SK-N-SH treated with all-trans-retinoic acid at 6 μM for 48 hours (cell line): Measurements from ENCODE around the gene NCKAP5.

ENCODE experiments used
- ATAC-seq: fragments of 200-7000 bp; cut with Tn5 transposase; 3 replicates; pipeline ENCODE4 v1.9.1; 2020; ENCODE audit warnings: mild to moderate bottlenecking, moderate library complexity
- ARNTL ChIP-seq: fragments of 450-650 bp; formaldehyde crosslinking; IDR thresholded peaks from 2 replicates; pipeline ENCODE4 v1.5.0; 2020; ENCODE audit warnings: low read depth, mild to moderate bottlenecking, moderate library complexity, borderline replicate concordance
- CSDC2 ChIP-seq: fragments of 250-450 bp; sonication (Bioruptor Pico); IDR thresholded peaks from 2 replicates; pipeline ENCODE4 v1.5.0; 2020; ENCODE audit warnings: mild to moderate bottlenecking, moderate library complexity
- CSRNP3 ChIP-seq: fragments of 250-450 bp; sonication (Bioruptor Pico); IDR thresholded peaks from 2 replicates; pipeline ENCODE4 v1.5.1; 2021; ENCODE audit warnings: mild to moderate bottlenecking, moderate library complexity
- ESRRG ChIP-seq: fragments of 250-450 bp; sonication (Bioruptor Pico); IDR thresholded peaks from 2 replicates; pipeline ENCODE4 v1.6.1; 2021; ENCODE audit warnings: mild to moderate bottlenecking
- GLIS3 ChIP-seq: fragments of 250-450 bp; sonication (Bioruptor Pico); IDR thresholded peaks from 2 replicates; pipeline ENCODE4 v1.5.0; 2020; ENCODE audit warnings: mild to moderate bottlenecking, moderate library complexity
- ISL1 ChIP-seq: fragments of 250-450 bp; sonication (Bioruptor Pico); IDR thresholded peaks from 2 replicates; pipeline ENCODE4 v2.1.2; 2022; ENCODE audit warnings: mild to moderate bottlenecking, moderate library complexity
- OSR1 ChIP-seq: fragments of 250-450 bp; sonication (Bioruptor Pico); IDR thresholded peaks from 2 replicates; pipeline ENCODE4 v1.8.0; 2022; ENCODE audit warnings: moderate library complexity, mild to moderate bottlenecking, inconsistent platforms
- PATZ1 ChIP-seq: fragments of 250-450 bp; sonication (Bioruptor Pico); IDR thresholded peaks from 2 replicates; pipeline ENCODE4 v1.8.0; 2020; ENCODE audit warnings: mild to moderate bottlenecking, moderate library complexity, borderline replicate concordance
- POU6F1 ChIP-seq: fragments of 250-450 bp; sonication (Bioruptor Pico); IDR thresholded peaks from 2 replicates; pipeline ENCODE4 v1.8.0; 2021; ENCODE audit warnings: low read depth, mild to moderate bottlenecking, moderate library complexity, borderline replicate concordance
- PPARA ChIP-seq: fragments of 250-450 bp; sonication (Bioruptor Pico); IDR thresholded peaks from 2 replicates; pipeline ENCODE4 v1.5.0; 2020; ENCODE audit warnings: mild to moderate bottlenecking, borderline replicate concordance
- RARB ChIP-seq: fragments of 250-450 bp; sonication (Bioruptor Pico); IDR thresholded peaks from 2 replicates; pipeline ENCODE4 v1.8.0; 2021; ENCODE audit warnings: mild to moderate bottlenecking, moderate library complexity
- TCF4 ChIP-seq: fragments of 250-450 bp; sonication (Bioruptor Pico); IDR thresholded peaks from 2 replicates; pipeline ENCODE4 v1.8.0; 2021; ENCODE audit warnings: mild to moderate bottlenecking, moderate library complexity, borderline replicate concordance
- TOX ChIP-seq: fragments of 250-450 bp; sonication (Bioruptor Pico); IDR thresholded peaks from 2 replicates; pipeline ENCODE4 v1.8.0; 2021; ENCODE audit warnings: mild to moderate bottlenecking, moderate library complexity, borderline replicate concordance
- ZC3H10 ChIP-seq: fragments of 250-450 bp; sonication (Bioruptor Pico); IDR thresholded peaks from 2 replicates; pipeline ENCODE4 v1.5.1; 2021; ENCODE audit warnings: mild to moderate bottlenecking, moderate library complexity
- ZNF565 ChIP-seq: fragments of 450-650 bp; formaldehyde crosslinking; conservative IDR thresholded peaks from 2 replicates; pipeline ENCODE4 v1.5.0; 2020; ENCODE audit warnings: low read depth, mild to moderate bottlenecking, moderate library complexity
- ZNF70 ChIP-seq: fragments of 450-650 bp; formaldehyde crosslinking; IDR thresholded peaks from 2 replicates; pipeline ENCODE4 v1.5.0; 2020; ENCODE audit warnings: mild to moderate bottlenecking, moderate library complexity
- ZNF8 ChIP-seq: fragments of 450-650 bp; formaldehyde crosslinking; IDR thresholded peaks from 2 replicates; pipeline ENCODE4 v1.5.0; 2020; ENCODE audit warnings: mild to moderate bottlenecking, moderate library complexity

The NCKAP5 gene

GRCh38 chr2:133253793-133254192 lies 314.5 kb downstream of the NCKAP5 start (continued):
- TF ChIP-seq PATZ1 (no peak), TOX (CRISPR knock-in tag) (no peak), ZC3H10 (CRISPR knock-in tag) (no peak)
- TF ChIP-seq, all 23 proteins: peak for 0

- ATAC-seq = no peak
These were observed 315.4 kb downstream of the NCKAP5 start for GRCh38 chr2:133252780-133253355.

GRCh38 chr2:133249362-133249761 lies 318.9 kb downstream of the NCKAP5 start:
- TF ChIP-seq ZC3H10 (CRISPR knock-in tag) (no peak), POU6F1 (CRISPR knock-in tag) (no peak), CSDC2 (no peak), ZNF70 (CRISPR knock-in tag) (no peak), RARB (CRISPR knock-in tag) (no peak)
- TF ChIP-seq, all 23 proteins: peak for 0
- no peak for ATAC-seq

More at GRCh38 chr2:133252780-133253355, 315.4 kb downstream of the NCKAP5 start:
- TF ChIP-seq ZNF8 (no peak), CSRNP3 (CRISPR knock-in tag) (no peak), PPARA (no peak), TCF4 (CRISPR knock-in tag) (no peak), ZNF70 (CRISPR knock-in tag) (no peak), ESRRG (no peak), CSDC2 (no peak), ISL1 (CRISPR knock-in tag) (no peak), OSR1 (CRISPR knock-in tag) (no peak), ARNTL (no peak)

- TF ChIP-seq ARNTL (no peak), ZNF8 (no peak), TCF4 (CRISPR knock-in tag) (no peak), PATZ1 (no peak), GLIS3 (no peak)
These were observed 320.0 kb downstream of the NCKAP5 start for GRCh38 chr2:133248264-133248663.

GRCh38 chr2:133247631-133248030 lies 320.6 kb downstream of the NCKAP5 start:
- no peak for ATAC-seq
- TF ChIP-seq GLIS3 = no peak
- TF ChIP-seq POU6F1 (CRISPR knock-in tag) = no peak
- TF ChIP-seq PATZ1 = no peak
- no peak for TF ChIP-seq ZNF565 (CRISPR knock-in tag)
- TF ChIP-seq TCF4 (CRISPR knock-in tag) = no peak
- no peak for TF ChIP-seq PPARA
- no peak for TF ChIP-seq ESRRG
- TF ChIP-seq, all 23 proteins: peak for 0

More at GRCh38 chr2:133248264-133248663, 320.0 kb downstream of the NCKAP5 start:
- ATAC-seq = no peak
